PC-9 (cell line): ENCODE measurements around the gene GPATCH2. TPM values are rescaled to one million over a fixed set of nuclear protein-coding genes. Genes with fewer than 3 reads are reported as not detected.

Experiments
- BruUV-seq: library from RNA; stranded (reverse); fragments of 400-500 nt; replicated peaks from 2 replicates; lab custom pipeline; 2021; lab: Mats Ljungman, UMichigan
- CTCF ChIA-PET: fragments of 300-600 bp; sonication (Branson Sonifier 250); formaldehyde crosslinking; loops from one replicate; lab custom pipeline; 2022; ENCODE audit warnings: antibody characterized with exemption; lab: Charles Lee
- POLR2A ChIA-PET: fragments of 300-600 bp; sonication (Branson Sonifier 250); formaldehyde crosslinking; loops from one replicate; lab custom pipeline; 2022; ENCODE audit warnings: antibody characterized with exemption; ENCODE audit not compliant: unreplicated experiment; lab: Charles Lee
- DNase-seq, 2 experiments: peaks; one replicate each; pipeline versions ENCODE4 v3.0.0 to v3.0.0-alpha.2; 2015 to 2022; ENCODE audit warnings: mixed read lengths in 1 of 2
- H2AFZ ChIP-seq: fragments of 200-600 bp; sonication (generic); 2 replicates; pipeline ENCODE4 v1.8.1; 2017; ENCODE audit warnings: antibody characterized with exemption
- H3F3A ChIP-seq: fragments of 200-600 bp; sonication (generic); 2 replicates; pipeline ENCODE4 v1.8.1; 2017; ENCODE audit warnings: antibody characterized with exemption, mild to moderate bottlenecking, low read depth; ENCODE audit not compliant: insufficient read depth
- H3K27ac ChIP-seq: fragments of 200-600 bp; sonication (generic); 2 replicates; pipeline ENCODE4 v1.6.1; 2016; ENCODE audit warnings: mixed run types
- H3K27me3 ChIP-seq: fragments of 200-600 bp; sonication (generic); 2 replicates; pipeline ENCODE4 v1.6.1; 2016; ENCODE audit warnings: low read depth, mixed run types; ENCODE audit not compliant: insufficient read depth
- H3K36me3 ChIP-seq: fragments of 200-600 bp; sonication (generic); 2 replicates; pipeline ENCODE4 v1.6.1; 2016; ENCODE audit warnings: low read depth, mixed run types
- H3K4me1 ChIP-seq: fragments of 200-600 bp; sonication (generic); replicated peaks from 2 replicates; pipeline ENCODE4 v1.6.1; 2016; ENCODE audit warnings: mixed run types; ENCODE audit not compliant: insufficient read depth
- H3K4me2 ChIP-seq: fragments of 200-600 bp; sonication (generic); 2 replicates; pipeline ENCODE4 v1.6.1; 2017; ENCODE audit warnings: mixed run types
- H3K4me3 ChIP-seq: fragments of 200-600 bp; sonication (generic); 2 replicates; pipeline ENCODE4 v1.6.1; 2016; ENCODE audit warnings: mixed run types
- H3K79me2 ChIP-seq: fragments of 200-600 bp; sonication (generic); 2 replicates; pipeline ENCODE4 v1.6.1; 2017; ENCODE audit warnings: low read depth, mixed run types
- H3K9me2 ChIP-seq: fragments of 200-600 bp; sonication (generic); 2 replicates; pipeline ENCODE4 v1.8.1; 2017; ENCODE audit warnings: mild to moderate bottlenecking; ENCODE audit not compliant: insufficient read depth
- H3K9me3 ChIP-seq: fragments of 200-600 bp; sonication (generic); 2 replicates; pipeline ENCODE4 v1.8.1; 2016; ENCODE audit warnings: low read depth; ENCODE audit not compliant: insufficient read depth
- H4K20me1 ChIP-seq: fragments of 200-600 bp; sonication (generic); 2 replicates; pipeline ENCODE4 v1.8.1; 2017; ENCODE audit not compliant: insufficient read depth
- CTCF ChIP-seq: fragments of 200-600 bp; sonication (generic); conservative IDR thresholded peaks from 2 replicates; pipeline ENCODE4 v1.6.1; 2017; ENCODE audit warnings: mixed run types, antibody characterized with exemption, mild to moderate bottlenecking, moderate library complexity
- EZH2 ChIP-seq: fragments of 200-600 bp; sonication (generic); IDR thresholded peaks from 2 replicates; pipeline ENCODE4 v1.8.0; 2017; ENCODE audit warnings: antibody characterized with exemption, low read depth
- intact Hi-C: fragments of 100-400 bp; cut with micrococcal nuclease; formaldehyde crosslinking; loops from one replicate; pipeline ENCODE4 v1.10.0; 2022; ENCODE audit not compliant: unreplicated experiment
- total RNA-seq: library from RNA; stranded (reverse); gene quantifications from 2 replicates; pipeline ENCODE4 v1.2.3, GENCODE V29; 2021

GPATCH2 gene
- total RNA-seq, 1 experiment from 2014 or later = 14.8 TPM

- TF ChIP-seq CTCF (no peak), EZH2 (no peak)
- no peaks in the 10 kb centered on the region for H4K20me1 ChIP-seq
- H3K79me2 ChIP-seq = no peaks in the 10 kb centered on the region
- H3K4me1 ChIP-seq = no peaks in the 10 kb centered on the region
- no peaks in the 10 kb centered on the region for H3K9me3 ChIP-seq
- H3K4me2 ChIP-seq = no peak overlapping the region
- H3K36me3 ChIP-seq = no peaks in the 10 kb centered on the region
- H3K9me2 ChIP-seq = no peaks in the 10 kb centered on the region; the same call in 1 of the 2 replicates
- H2AFZ ChIP-seq = no peak overlapping the region
- POLR2A ChIA-PET = no interaction called here
- no peak overlapping the region for H3K4me3 ChIP-seq
- no peaks in the 10 kb centered on the region for H3K27me3 ChIP-seq
- intact Hi-C loops = no loop called here
- no peaks in the 10 kb centered on the region for H3F3A ChIP-seq
- DNase-seq = no peak
- no peak overlapping the region for H3K27ac ChIP-seq
- no TSS peak for BruUV-seq
- CTCF ChIA-PET = no interaction called here
These were observed 19.8 kb upstream of the GPATCH2 start for GRCh38 chr1:217650674-217651073.

- intact Hi-C loops = no loop called here
- CTCF ChIA-PET = no interaction called here
- POLR2A ChIA-PET = no interaction called here
These were observed 16.9 kb upstream of the GPATCH2 start for GRCh38 chr1:217647791-217648190.

GRCh38 chr1:217642455-217642854 lies 11.6 kb upstream of the GPATCH2 start:
- no peak overlapping the region for H3K27ac ChIP-seq
- ChIA-PET CTCF (no interaction called here), POLR2A (no interaction called here)
- TF ChIP-seq CTCF = no peak
- TF ChIP-seq EZH2 = no peak
- H3F3A ChIP-seq = no peaks in the 10 kb centered on the region
- intact Hi-C loops = no loop called here
- no peaks in the 10 kb centered on the region for H3K36me3 ChIP-seq
- H3K4me2 ChIP-seq = no peak overlapping the region
- BruUV-seq = no TSS peak
- H3K4me1 ChIP-seq = no peaks in the 10 kb centered on the region
- no peak for DNase-seq
- H3K27me3 ChIP-seq = no peaks in the 10 kb centered on the region
- no peak overlapping the region for H3K4me3 ChIP-seq
- no peaks in the 10 kb centered on the region for H3K9me3 ChIP-seq
- H2AFZ ChIP-seq = no peak overlapping the region
- peaks cover 6% of the 10 kb centered on the region; the same call in 1 of the 2 replicates for H3K9me2 ChIP-seq
- no peaks in the 10 kb centered on the region for H3K79me2 ChIP-seq
- no peaks in the 10 kb centered on the region for H4K20me1 ChIP-seq

More at GRCh38 chr1:217647791-217648190, 16.9 kb upstream of the GPATCH2 start:
- no peaks in the 10 kb centered on the region for H3K27me3 ChIP-seq
- no peaks in the 10 kb centered on the region for H3K9me3 ChIP-seq
- H2AFZ ChIP-seq = no peak overlapping the region
- no peaks in the 10 kb centered on the region for H3K4me1 ChIP-seq
- TF ChIP-seq CTCF = no peak
- no peak overlapping the region for H3K27ac ChIP-seq
- no peaks in the 10 kb centered on the region for H4K20me1 ChIP-seq
- H3K79me2 ChIP-seq = no peaks in the 10 kb centered on the region
- DNase-seq = no peak
- no peaks in the 10 kb centered on the region for H3K36me3 ChIP-seq
- no peak overlapping the region for H3K4me3 ChIP-seq
- BruUV-seq = no TSS peak
- peaks cover 6% of the 10 kb centered on the region; the same call in 1 of the 2 replicates for H3K9me2 ChIP-seq
- H3K4me2 ChIP-seq = no peak overlapping the region
- H3F3A ChIP-seq = no peaks in the 10 kb centered on the region
